GM18520 (cell line): ENCODE measurements around the gene GPR55.

Experiments
- ATAC-seq: cut with Tn5 transposase; IDR thresholded peaks from one replicate; pipeline ENCODE4 v1.9.1; 2021; ENCODE audit not compliant: unreplicated experiment

GPR55 gene

GRCh38 chr2:230868947-230869913 lies 55.8 kb downstream of the GPR55 start:
- ATAC-seq, result no peak

- no peak for ATAC-seq
Observed at GRCh38 chr2:230868161-230868946, 56.7 kb downstream of the GPR55 start.

GRCh38 chr2:230866756-230867523 lies 58.1 kb downstream of the GPR55 start:
- ATAC-seq, result no peak

GRCh38 chr2:230865766-230866755 lies 59.0 kb downstream of the GPR55 start:
- no peak for ATAC-seq

GRCh38 chr2:230865307-230865765 lies 59.7 kb downstream of the GPR55 start:
- ATAC-seq, result no peak

GRCh38 chr2:230864605-230865306 lies 60.3 kb downstream of the GPR55 start, which contains the start of gene ITM2C:
TSS of gene ITM2C (plus strand) at chr2:230864942. CDS start at chr2:230865026, 84 bp downstream.
- peak; percentile 60 for ATAC-seq

- no peak for ATAC-seq
Observed at GRCh38 chr2:230864122-230864604, 60.9 kb downstream of the GPR55 start.

GRCh38 chr2:230863442-230864121 lies 61.5 kb downstream of the GPR55 start:
- no peak for ATAC-seq

GRCh38 chr2:230863031-230863430 lies 62.0 kb downstream of the GPR55 start:
- ATAC-seq, result no peak

GRCh38 chr2:230862292-230862691 lies 62.8 kb downstream of the GPR55 start:
- no peak for ATAC-seq

- ATAC-seq, result no peak
Observed at GRCh38 chr2:230861552-230862255, 63.3 kb downstream of the GPR55 start.
